Measurements from ENCODE around the gene ARAP1.

ARAP1 gene

GRCh38 chr11:72762641-72763304, 10.6 kb upstream of the ARAP1 start:
- peak; percentile 44 for DNase-seq (ENCODE audit: low spot score)

- DNase-seq (ENCODE audit: low spot score), result no peak
These were observed 8.6 kb upstream of the ARAP1 start for GRCh38 chr11:72760539-72761405.

- DNase-seq (ENCODE audit: low spot score), result no peak
These were observed 7.3 kb upstream of the ARAP1 start for GRCh38 chr11:72759468-72759985.

- DNase-seq (ENCODE audit: low spot score), result no peak
These were observed 6.6 kb upstream of the ARAP1 start for GRCh38 chr11:72758690-72759389.

GRCh38 chr11:72758304-72758689, 6.1 kb upstream of the ARAP1 start:
- DNase-seq (ENCODE audit: low spot score), result no peak

- no peak for DNase-seq (ENCODE audit: low spot score)
These were observed 3.6 kb upstream of the ARAP1 start for GRCh38 chr11:72755713-72756285.

- DNase-seq (ENCODE audit: low spot score), result no peak
These were observed 2.4 kb upstream of the ARAP1 start for GRCh38 chr11:72754544-72755155.

- no peak for DNase-seq (ENCODE audit: low spot score)
These were observed 1.9 kb upstream of the ARAP1 start for GRCh38 chr11:72754149-72754543.

- no peak for DNase-seq (ENCODE audit: low spot score)
These were observed 1.3 kb upstream of the ARAP1 start for GRCh38 chr11:72753341-72754148.

GRCh38 chr11:72751116-72752087, 806 bp downstream of the ARAP1 start:
- no peak for DNase-seq (ENCODE audit: low spot score)

GRCh38 chr11:72750556-72751115, 1.6 kb downstream of the ARAP1 start:
- DNase-seq (ENCODE audit: low spot score), result no peak

GRCh38 chr11:72750086-72750485, 2.1 kb downstream of the ARAP1 start:
- no peak for DNase-seq (ENCODE audit: low spot score)

GRCh38 chr11:72747289-72747855, 4.8 kb downstream of the ARAP1 start:
- no peak for DNase-seq (ENCODE audit: low spot score)

- no peak for DNase-seq (ENCODE audit: low spot score)
These were observed 5.4 kb downstream of the ARAP1 start for GRCh38 chr11:72746821-72747220.

- DNase-seq (ENCODE audit: low spot score), result no peak
These were observed 6.2 kb downstream of the ARAP1 start for GRCh38 chr11:72745925-72746550.

- DNase-seq (ENCODE audit: low spot score), result no peak
These were observed 6.7 kb downstream of the ARAP1 start for GRCh38 chr11:72745511-72745910.

GRCh38 chr11:72744474-72744873, 7.7 kb downstream of the ARAP1 start:
- no peak for DNase-seq (ENCODE audit: low spot score)
